Activated CD8-positive, alpha-beta T cell treated with anti-CD3 and anti-CD28 coated beads for 36 hours (primary cell): ENCODE results near the gene POMT2. TPM values are rescaled to one million over a fixed set of nuclear protein-coding genes. Genes with fewer than 3 reads are reported as not detected.

ENCODE experiments used
- ATAC-seq: fragments of 200-7000 bp; cut with Tn5 transposase; one replicate; pipeline ENCODE4 v1.10.0; 2021; ENCODE audit warnings: mild to moderate bottlenecking, moderate library complexity
- CTCF ChIA-PET: fragments of 350-600 bp; sonication (Branson Sonifier 250); formaldehyde crosslinking; loops from one replicate; lab custom pipeline; 2021; ENCODE audit warnings: antibody characterized with exemption; lab: Charles Lee
- POLR2A ChIA-PET: fragments of 350-600 bp; sonication (Branson Sonifier 250); formaldehyde crosslinking; loops from one replicate; lab custom pipeline; 2021; ENCODE audit warnings: antibody characterized with exemption; lab: Charles Lee
- DNase-seq: peaks from one replicate; pipeline ENCODE4 v3.0.0-alpha.2; 2020
- H3K27ac Mint-ChIP-seq: one replicate; pipeline ENCODE4 v1.8.0; 2021; ENCODE audit warnings: mild to moderate bottlenecking, mixed read lengths
- H3K27me3 Mint-ChIP-seq: one replicate; pipeline ENCODE4 v1.8.0; 2021; ENCODE audit warnings: mixed read lengths
- H3K36me3 Mint-ChIP-seq: one replicate; pipeline ENCODE4 v1.8.0; 2021; ENCODE audit warnings: low read depth, mixed read lengths
- H3K4me1 Mint-ChIP-seq: one replicate; pipeline ENCODE4 v1.8.0; 2021; ENCODE audit warnings: low read depth, mixed read lengths
- H3K4me3 Mint-ChIP-seq: one replicate; pipeline ENCODE4 v1.8.0; 2021; ENCODE audit warnings: mild to moderate bottlenecking, moderate library complexity, mixed read lengths
- H3K9me3 Mint-ChIP-seq: one replicate; pipeline ENCODE4 v1.8.0; 2021; ENCODE audit warnings: mixed read lengths
- CTCF ChIP-seq: fragments of 200-600 bp; IDR thresholded peaks from one replicate; pipeline ENCODE4 v1.8.0; 2022; ENCODE audit warnings: antibody characterized with exemption, mild to moderate bottlenecking
- intact Hi-C: fragments of 100-400 bp; cut with micrococcal nuclease; formaldehyde crosslinking; loops from one replicate; pipeline ENCODE4 v1.10.0; 2022
- total RNA-seq, 2 experiments: library from RNA; stranded (reverse); gene quantifications; one replicate each; pipeline ENCODE4 v1.2.3, GENCODE V29; 2021

Gene POMT2
- total RNA-seq, 2 experiments from 2014 or later = 14.2 to 15.3 TPM

GRCh38 chr14:77318006-77318553 is 2.6 kb downstream of the POMT2 start:
- no peak overlapping the region for H3K4me3 Mint-ChIP-seq
- H3K36me3 Mint-ChIP-seq = no peaks in the 10 kb centered on the region
- TF ChIP-seq CTCF = no peak
- ChIA-PET POLR2A (no interaction called here), CTCF (interaction anchor here (6.4 kb wide), 1 partner anchor 166 kb away, joined by 134 read pairs; no protein-coding TSS in a partner anchor)
- H3K27me3 Mint-ChIP-seq = no peaks in the 10 kb centered on the region
- intact Hi-C loops = no loop called here
- H3K9me3 Mint-ChIP-seq = no peaks in the 10 kb centered on the region
- no peak overlapping the region for H3K27ac Mint-ChIP-seq
- DNase-seq = no peak
- peaks cover 18% of the 10 kb centered on the region for H3K4me1 Mint-ChIP-seq
- no peak for ATAC-seq

GRCh38 chr14:77316872-77317301 is 3.8 kb downstream of the POMT2 start:
- CTCF ChIA-PET = interaction anchor here (0.9 to 6.4 kb wide), 22 partner anchors 8 to 442 kb away, joined by 3 to 151 read pairs (median 6); partner anchors contain the start of gene AHSA1
- ATAC-seq (no peak), DNase-seq (no peak)
- no peak for TF ChIP-seq CTCF
- Mint-ChIP-seq H3K27ac (no peak overlapping the region), H3K9me3 (no peaks in the 10 kb centered on the region), H3K4me3 (no peak overlapping the region), H3K4me1 (peaks cover 11% of the 10 kb centered on the region), H3K27me3 (no peaks in the 10 kb centered on the region), H3K36me3 (no peaks in the 10 kb centered on the region)
- POLR2A ChIA-PET = no interaction called here
- intact Hi-C loops = loop anchor here (2.0 kb wide), 1 partner anchor 164 kb away; no protein-coding TSS in a partner anchor

- POLR2A ChIA-PET = interaction anchor here (0.7 kb wide), 1 partner anchor 164 kb away, joined by 3 read pairs; no protein-coding TSS in a partner anchor
- intact Hi-C loops = loop anchor here (2.0 kb wide), 1 partner anchor 163 kb away; no protein-coding TSS in a partner anchor
- no peak for TF ChIP-seq CTCF
- ATAC-seq = no peak
- no peak for DNase-seq
- Mint-ChIP-seq H3K27me3 (no peaks in the 10 kb centered on the region), H3K4me3 (no peak overlapping the region), H3K4me1 (peaks cover 9% of the 10 kb centered on the region), H3K9me3 (no peaks in the 10 kb centered on the region), H3K27ac (no peak overlapping the region), H3K36me3 (no peaks in the 10 kb centered on the region)
- CTCF ChIA-PET = interaction anchor here (0.5 to 6.4 kb wide), 56 partner anchors 9 to 445 kb away, joined by 3 to 151 read pairs (median 4); partner anchors contain the start of genes AHSA1, SAMD15, SNW1 and TMED8
These were observed 4.5 kb downstream of the POMT2 start for GRCh38 chr14:77316195-77316505.

GRCh38 chr14:77314539-77315457 is 5.9 kb downstream of the POMT2 start:
- no peaks in the 10 kb centered on the region for H3K9me3 Mint-ChIP-seq
- CTCF ChIA-PET = interaction anchor here (0.8 to 6.4 kb wide), 17 partner anchors 10 to 209 kb away, joined by 3 to 151 read pairs (median 8); no protein-coding TSS in a partner anchor
- no peak for TF ChIP-seq CTCF
- POLR2A ChIA-PET = interaction anchor here (1.4 kb wide), 1 partner anchor 10 kb away, joined by 4 read pairs; no protein-coding TSS in a partner anchor
- intact Hi-C loops = no loop called here
- H3K4me3 Mint-ChIP-seq = no peak overlapping the region
- ATAC-seq (no peak), DNase-seq (no peak)
- peaks cover 5% of the 10 kb centered on the region for H3K4me1 Mint-ChIP-seq
- no peaks in the 10 kb centered on the region for H3K36me3 Mint-ChIP-seq
- H3K27ac Mint-ChIP-seq = no peak overlapping the region
- H3K27me3 Mint-ChIP-seq = no peaks in the 10 kb centered on the region
